NCI-H2196 (cell line): Measurements from ENCODE around the gene ELOVL1.
A peak's percentile ranks its signal among the peaks of the same experiment; 100 is the strongest.

Experiments
- DNase-seq: peaks from one replicate; lab custom pipeline; 2025; ENCODE audit not compliant: unreplicated experiment; lab: John Stamatoyannopoulos, UW

Gene ELOVL1

DNA sequence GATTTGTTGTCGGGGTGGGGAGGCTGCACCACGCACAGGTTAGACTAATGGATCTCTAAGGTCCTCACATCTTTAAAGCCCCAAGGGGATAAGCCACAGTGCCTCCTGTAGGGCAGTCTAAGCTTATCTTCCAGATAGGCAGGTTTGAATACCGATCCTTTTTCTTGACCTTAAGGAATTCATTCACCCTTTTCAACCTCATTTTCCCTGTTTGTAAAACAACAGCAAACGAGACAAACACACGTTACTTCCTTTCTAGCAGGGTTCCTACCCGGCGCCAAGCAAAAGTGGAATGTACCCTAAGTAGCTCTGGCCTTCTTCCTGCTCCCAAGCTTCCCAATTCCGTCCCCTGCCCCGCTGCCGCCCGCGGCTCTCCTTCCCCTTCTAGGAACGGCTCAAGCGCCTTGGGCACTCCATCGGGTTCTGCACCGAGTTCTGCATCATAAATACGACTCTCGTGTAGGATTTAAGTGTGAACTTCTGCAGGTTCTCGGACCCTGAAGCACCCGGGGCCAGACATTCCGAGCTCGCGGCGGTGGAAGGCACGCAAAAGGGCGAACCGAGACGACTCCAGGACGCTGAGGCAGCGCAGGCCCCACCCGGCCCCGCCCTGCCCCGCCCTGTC lies 9.6 kb downstream of the ELOVL1 start:
- DNase-seq, result peak; percentile 24

DNA sequence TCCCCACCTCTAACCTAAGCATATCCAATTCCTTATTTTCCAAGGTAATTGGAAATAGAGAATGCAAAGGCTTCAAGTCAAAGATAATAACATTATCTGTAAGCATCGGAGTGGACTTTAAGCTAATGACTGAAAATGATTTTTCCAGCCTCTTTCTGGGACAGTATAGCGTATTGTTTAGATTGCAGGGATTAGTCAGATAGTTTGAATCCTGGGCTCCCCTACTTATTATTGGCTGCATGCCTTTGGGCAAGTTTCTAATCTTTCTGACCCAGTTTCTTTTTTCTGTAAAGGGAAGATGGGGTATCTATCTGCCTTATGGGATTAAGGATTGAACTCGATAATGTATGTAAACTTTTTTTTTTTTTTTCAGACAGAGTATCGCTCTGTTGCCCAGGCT lies 10.6 kb downstream of the ELOVL1 start:
- DNase-seq, result no peak

DNA sequence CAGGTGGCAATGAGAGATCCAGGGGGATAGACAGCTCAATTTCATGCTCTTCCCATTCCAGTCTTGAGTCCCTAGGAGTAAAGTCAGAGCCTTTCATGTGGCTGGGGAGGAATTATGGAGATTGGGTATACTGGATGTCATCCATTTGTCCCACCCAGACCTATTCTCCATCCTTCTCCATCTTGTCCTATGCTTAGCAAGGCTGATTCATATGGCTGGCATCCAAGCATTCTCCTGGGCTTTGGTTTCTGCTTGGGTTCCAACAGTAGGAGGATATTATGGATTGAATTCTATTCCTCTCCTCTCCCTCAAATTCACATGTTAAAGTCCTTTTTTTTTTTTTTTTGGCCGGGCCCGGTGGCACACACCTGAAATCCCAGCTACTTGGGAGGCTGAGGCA lies 12.9 kb downstream of the ELOVL1 start:
- no peak for DNase-seq

- DNase-seq, result no peak
Observed at GRCh38 chr1:43354471-43354870, 13.3 kb downstream of the ELOVL1 start.

- DNase-seq, result no peak
Observed at GRCh38 chr1:43352881-43353280, 14.9 kb downstream of the ELOVL1 start.

DNA sequence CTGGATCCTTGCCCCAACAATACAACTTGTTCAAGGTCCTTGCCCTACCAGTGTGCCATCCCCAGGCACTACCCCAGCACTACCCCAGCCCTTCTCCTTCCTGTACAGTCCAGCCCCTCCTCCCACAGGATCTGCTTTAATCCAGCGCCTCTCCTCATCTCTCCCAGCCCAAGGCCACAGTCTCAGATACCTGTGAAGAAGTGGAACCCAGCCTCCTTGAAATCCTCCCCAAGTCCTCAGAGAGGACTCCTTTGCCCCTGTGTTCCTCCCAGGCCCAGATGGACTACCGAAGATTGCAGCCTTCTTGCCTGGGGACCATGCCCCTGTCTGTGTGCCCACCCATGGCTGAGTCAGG lies 15.5 kb downstream of the ELOVL1 start:
- DNase-seq, result no peak

GRCh38 chr1:43351421-43352350 lies 16.1 kb downstream of the ELOVL1 start:
- no peak for DNase-seq

DNA sequence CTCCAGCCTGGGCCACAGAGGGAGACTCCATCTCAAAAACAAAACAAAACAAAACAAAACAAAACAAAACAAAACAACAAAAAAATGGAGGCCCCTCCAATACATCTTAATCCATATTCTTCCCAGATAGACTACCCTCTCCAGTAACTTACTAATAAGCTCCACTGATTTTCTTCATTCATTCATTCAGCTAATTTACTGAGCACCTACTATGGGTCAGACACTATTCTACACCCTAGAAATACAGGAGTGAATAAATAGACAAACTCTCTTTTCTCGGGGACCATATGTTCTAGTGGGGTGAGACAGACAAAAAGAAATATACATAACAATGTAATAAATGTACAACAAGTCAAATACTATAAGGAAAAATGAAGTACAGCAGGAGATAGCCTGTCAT lies 16.8 kb downstream of the ELOVL1 start:
- DNase-seq, result no peak

GRCh38 chr1:43349594-43350306 lies 18.1 kb downstream of the ELOVL1 start:
- no peak for DNase-seq

DNA sequence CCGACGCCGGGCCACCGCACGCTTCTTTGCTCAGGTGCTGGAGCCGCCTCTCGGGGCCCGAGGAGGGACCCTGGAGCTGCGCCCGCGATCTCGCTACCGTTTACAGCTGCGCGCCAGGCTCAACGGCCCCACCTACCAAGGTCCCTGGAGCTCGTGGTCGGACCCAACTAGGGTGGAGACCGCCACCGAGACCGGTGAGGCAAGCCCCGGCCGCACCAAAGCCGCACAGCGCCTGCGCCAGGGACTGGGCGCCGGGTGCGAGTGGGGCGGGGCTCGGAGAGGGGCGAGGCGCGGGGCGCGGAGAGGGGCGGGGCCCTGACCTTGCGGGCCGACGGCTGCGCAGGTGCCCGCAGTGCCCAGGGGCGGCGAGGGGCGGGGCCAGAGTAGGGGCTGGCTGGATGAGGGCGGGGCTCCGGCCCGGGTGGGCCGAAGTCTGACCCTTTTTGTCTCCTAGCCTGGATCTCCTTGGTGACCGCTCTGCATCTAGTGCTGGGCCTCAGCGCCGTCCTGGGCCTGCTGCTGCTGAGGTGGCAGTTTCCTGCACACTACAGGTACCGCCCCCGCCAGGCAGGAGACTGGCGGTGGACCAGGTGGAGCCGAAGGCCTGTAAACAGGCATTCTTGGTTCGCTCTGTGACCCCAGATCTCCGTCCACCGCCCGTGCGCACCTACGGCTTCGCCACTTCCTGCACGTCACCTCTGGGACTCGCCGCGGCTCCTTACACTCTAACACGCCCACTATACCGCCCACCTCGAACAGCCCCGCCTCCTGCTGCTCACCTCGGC lies 18.8 kb downstream of the ELOVL1 start:
- DNase-seq, result peak; percentile 96

- DNase-seq, result peak; percentile 70
Observed at GRCh38 chr1:43348343-43348808, 19.4 kb downstream of the ELOVL1 start.

GRCh38 chr1:43346636-43347035 lies 21.2 kb downstream of the ELOVL1 start:
- no peak for DNase-seq

DNA sequence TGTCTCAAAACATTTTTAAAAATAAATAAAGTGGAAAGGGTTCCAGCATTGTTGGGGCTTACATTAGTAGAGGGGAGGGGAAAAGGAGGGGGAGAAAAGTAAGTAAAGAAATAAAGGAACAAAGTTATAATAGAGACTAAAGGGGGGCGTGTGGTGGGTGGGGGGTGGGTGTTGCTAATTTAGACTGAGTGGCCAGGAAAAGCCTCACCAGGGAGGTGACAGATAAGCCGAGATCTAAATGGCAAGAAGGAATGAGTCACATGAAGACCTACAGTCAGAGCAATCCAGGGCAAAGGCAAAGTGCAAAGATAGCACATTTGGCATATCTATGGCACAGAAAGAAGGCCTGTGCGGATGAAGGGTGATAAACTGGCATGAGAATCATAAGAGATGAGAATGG lies 22.7 kb downstream of the ELOVL1 start:
- DNase-seq, result no peak

GRCh38 chr1:43344267-43344850 lies 23.5 kb downstream of the ELOVL1 start:
- DNase-seq, result no peak

- DNase-seq, result no peak
Observed at GRCh38 chr1:43340559-43340958, 27.3 kb downstream of the ELOVL1 start.

DNA sequence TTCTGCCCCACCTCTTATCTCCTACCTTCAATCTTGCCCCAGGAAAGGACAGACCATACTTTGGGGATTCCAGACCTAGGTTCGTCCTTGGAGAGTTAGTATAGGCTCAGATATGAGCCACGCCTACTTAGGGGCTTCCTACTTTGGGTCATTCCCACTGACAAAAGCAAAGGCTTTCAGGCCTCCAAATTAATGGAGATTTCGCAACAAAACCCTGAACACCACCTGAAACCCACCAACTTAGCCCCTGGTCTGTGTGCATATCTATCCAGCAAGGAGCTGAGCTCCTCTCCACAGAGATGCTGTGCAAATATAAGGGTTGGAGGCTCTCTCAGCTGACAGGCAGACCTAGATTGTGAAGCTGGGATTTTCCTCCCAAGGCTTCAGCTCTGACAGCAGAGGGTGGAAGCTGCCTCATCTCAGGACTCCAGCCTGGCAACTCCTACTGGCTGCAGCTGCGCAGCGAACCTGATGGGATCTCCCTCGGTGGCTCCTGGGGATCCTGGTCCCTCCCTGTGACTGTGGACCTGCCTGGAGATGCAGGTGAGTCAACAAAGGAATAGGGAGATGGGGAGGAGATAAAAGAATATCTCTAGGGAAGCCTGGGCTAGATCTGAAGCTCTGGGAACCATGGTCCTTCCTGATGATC lies 28.1 kb downstream of the ELOVL1 start:
- no peak for DNase-seq

DNA sequence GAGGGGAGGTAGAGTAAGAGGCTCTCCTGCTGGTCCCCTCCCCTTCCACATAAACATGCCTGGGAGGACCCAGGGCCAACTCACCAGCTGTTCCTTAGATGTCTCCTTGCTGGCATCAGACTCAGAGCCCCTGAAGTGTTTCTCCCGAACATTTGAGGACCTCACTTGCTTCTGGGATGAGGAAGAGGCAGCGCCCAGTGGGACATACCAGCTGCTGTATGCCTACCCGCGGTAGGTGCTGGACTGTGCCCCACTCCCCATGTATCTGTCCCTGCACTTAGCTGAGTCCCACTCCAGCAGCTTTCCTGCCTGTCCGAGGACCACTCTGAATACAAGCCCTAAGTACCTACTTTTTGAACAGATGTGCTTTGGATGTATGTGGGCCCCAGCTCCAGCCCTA lies 29.8 kb downstream of the ELOVL1 start:
- no peak for DNase-seq

- no peak for DNase-seq
Observed at GRCh38 chr1:43337588-43337987, 30.2 kb downstream of the ELOVL1 start, which contains the start of gene MPL. Gene MPL (plus strand): TSS chr1:43337818. CDS start chr1:43337849, 31 bp downstream.

- DNase-seq, result no peak
Observed at GRCh38 chr1:43334453-43335205, 33.2 kb downstream of the ELOVL1 start.
